Activated CD4-positive, CD25-positive, alpha-beta regulatory T cell treated with anti-CD3 and anti-CD28 coated beads, Interleukin-2, amount 50 U/mL, for 16 hours (primary cell): Measurements from ENCODE around the gene RDH5.

ENCODE experiments used
- DNase-seq: peaks from one replicate; pipeline ENCODE4 v3.0.0-alpha.2; 2020; ENCODE audit warnings: low read depth, low spot score

The RDH5 gene

DNA sequence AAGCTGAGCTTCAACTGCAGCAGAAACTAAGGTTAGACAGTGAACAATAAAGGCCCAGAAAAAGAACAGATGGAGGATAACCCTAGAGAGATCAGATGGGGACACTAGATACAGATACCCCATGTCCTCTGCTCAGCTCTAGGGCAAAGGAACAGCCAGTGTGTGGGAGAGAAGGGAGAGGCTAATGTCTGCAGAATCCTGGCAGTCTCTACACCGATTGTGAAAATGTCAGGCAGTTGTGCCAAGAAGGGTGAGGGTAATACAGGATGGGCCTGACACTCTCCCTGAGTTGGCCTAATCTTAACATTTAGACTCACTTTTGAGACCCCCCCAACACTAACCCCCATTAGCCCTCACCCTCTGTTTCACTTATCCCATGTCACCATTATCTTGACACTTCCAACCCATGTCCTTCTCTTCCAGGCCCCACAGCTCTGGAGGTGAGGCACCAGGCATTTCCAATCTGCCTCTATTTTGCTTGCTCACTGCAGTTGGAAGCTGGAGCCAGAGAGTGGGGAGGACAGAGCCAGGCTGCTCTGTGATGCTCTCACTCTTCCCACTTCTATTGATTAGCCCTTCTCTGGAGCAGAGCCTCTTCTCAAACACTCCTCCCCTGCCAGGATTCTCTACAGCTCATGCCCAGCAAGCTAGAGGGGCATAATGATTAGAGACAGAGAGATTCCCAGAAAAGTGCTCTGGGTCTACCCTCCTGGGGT is 7.3 kb upstream of the RDH5 start:
- no peak for DNase-seq

- DNase-seq: no peak
These were observed 6.5 kb upstream of the RDH5 start for GRCh38 chr12:55713721-55714120.

- no peak for DNase-seq
These were observed 4.9 kb upstream of the RDH5 start for GRCh38 chr12:55715169-55715764.

DNA sequence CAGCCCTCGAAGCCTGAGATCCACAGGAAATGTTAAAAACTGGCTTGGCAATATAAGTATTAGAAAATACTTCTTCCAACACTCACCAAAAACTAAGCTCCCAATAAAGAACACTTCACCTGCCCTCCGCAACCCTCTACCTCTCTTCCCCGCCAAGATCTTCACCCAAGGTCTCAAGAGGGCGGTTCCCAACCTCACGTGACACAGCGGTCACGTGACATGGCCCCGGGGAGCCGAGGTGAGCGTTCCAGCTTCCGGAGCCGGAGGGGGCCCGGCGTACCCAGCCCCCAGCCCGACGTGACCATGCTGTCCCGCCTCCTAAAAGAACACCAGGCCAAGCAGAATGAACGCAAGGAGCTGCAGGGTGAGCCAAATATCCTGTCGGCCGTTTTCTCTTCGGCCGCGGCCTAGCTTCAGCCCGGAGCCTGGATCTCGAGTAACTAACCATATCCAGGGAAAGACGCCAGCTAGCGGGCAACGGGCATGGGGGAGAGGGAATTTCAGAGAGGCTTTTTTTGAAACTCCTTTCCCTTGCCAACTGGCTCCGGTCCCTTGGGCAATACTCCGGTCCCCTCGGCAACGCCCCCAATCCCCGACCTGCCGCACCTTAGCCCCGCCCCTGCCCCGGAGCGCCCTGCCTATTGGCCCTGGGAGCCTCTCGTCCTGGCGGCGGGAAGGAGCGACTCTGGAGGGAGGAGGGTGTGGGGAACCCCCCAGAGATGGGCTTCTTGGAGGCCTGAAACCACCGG is 4.2 kb upstream of the RDH5 start, which contains the start of gene BLOC1S1:
Gene BLOC1S1, plus strand, starts transcription at position 214 of the 749 bp plus-strand sequence. Its CDS starts 6 bp downstream, at position 220.
- peak; percentile 87 for DNase-seq

GRCh38 chr12:55716582-55716957 is 3.6 kb upstream of the RDH5 start:
- no peak for DNase-seq

GRCh38 chr12:55717011-55718007 is 2.9 kb upstream of the RDH5 start:
- DNase-seq: no peak

- no peak for DNase-seq
These were observed 2.2 kb upstream of the RDH5 start for GRCh38 chr12:55718015-55718414.

GRCh38 chr12:55718624-55719275 is 1.4 kb upstream of the RDH5 start:
- no peak for DNase-seq

GRCh38 chr12:55719371-55719770 is 822 bp upstream of the RDH5 start:
- DNase-seq: no peak

DNA sequence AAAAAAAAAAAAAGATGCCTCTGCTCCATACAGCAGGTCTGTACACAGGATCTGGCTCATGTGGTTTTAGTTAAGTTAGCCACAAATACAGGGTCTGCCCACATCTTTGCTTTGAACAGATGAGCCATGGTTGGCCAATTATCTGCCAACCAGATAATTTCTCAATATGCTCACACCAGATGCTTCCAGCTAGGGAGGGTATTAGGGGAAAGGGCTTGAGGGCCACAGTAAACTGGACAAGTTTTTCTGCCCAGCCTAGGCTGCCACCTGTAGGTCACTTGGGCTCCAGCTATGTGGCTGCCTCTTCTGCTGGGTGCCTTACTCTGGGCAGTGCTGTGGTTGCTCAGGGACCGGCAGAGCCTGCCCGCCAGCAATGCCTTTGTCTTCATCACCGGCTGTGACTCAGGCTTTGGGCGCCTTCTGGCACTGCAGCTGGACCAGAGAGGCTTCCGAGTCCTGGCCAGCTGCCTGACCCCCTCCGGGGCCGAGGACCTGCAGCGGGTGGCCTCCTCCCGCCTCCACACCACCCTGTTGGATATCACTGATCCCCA is 776 bp downstream of the RDH5 start:
- DNase-seq: no peak

DNA sequence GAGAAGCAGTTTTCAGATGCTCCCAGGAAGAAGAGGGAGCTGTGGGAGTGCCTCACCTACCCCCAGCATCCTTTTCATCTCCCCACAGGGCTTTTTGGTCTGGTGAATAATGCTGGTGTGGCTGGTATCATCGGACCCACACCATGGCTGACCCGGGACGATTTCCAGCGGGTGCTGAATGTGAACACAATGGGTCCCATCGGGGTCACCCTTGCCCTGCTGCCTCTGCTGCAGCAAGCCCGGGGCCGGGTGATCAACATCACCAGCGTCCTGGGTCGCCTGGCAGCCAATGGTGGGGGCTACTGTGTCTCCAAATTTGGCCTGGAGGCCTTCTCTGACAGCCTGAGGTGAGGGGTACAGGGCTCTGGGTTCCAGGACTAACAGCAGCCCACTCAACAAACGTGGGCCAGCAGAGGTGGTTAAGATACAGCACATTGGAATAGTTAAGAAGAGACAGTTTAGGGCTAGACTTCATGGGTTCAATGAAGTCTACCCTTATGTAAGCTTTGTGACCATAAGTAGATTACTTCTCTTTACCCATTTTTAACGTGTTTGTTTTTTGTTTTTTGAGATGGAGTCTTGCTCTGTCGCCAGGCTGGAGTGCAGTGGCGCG is 1.5 kb downstream of the RDH5 start:
- DNase-seq: no peak

DNA sequence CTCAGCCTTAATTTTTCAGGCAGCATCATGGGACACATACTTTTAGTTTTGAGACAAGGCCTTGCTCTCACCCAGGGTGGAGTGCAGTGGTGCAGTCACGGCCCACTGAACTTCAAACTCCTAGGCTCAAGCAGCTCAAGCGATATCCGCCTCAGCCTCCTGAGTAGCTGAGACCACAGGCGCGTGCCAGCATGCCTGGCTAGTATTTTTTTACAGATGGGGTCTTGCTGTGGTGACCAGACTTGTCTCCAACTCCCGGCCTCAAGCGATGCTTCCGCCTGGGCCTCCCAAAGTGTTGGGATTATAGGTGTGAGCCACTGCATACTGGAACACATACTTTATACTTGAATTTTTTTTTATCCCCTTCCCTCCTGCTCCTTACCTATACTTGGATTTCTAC is 2.8 kb downstream of the RDH5 start:
- no peak for DNase-seq

DNA sequence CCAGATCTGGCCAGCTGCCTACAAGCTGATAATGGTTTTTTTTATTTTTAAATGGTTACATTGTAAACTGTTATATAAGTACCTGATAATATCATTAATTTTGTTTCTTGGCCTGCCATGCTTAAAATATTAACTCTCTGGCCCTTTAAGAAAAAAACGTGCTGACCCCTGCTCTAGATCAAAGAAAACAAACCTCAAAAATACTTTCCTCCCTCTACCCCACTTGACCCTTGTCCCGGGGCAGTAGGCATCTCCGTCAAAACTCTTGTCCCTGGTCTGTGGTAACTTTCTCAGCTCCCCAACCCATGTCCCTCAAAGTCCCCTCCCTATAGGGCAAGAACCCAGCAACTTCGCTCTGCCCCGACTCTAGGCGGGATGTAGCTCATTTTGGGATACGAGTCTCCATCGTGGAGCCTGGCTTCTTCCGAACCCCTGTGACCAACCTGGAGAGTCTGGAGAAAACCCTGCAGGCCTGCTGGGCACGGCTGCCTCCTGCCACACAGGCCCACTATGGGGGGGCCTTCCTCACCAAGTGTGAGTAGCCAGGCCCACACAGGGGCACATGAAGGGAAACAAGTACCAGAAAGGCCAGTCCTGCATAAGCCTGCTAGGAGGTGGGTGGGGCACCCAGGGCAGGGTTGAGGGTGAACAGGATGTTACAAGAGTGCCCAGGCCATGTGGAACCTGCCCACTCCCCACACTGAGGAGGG is 3.5 kb downstream of the RDH5 start:
- no peak for DNase-seq

DNA sequence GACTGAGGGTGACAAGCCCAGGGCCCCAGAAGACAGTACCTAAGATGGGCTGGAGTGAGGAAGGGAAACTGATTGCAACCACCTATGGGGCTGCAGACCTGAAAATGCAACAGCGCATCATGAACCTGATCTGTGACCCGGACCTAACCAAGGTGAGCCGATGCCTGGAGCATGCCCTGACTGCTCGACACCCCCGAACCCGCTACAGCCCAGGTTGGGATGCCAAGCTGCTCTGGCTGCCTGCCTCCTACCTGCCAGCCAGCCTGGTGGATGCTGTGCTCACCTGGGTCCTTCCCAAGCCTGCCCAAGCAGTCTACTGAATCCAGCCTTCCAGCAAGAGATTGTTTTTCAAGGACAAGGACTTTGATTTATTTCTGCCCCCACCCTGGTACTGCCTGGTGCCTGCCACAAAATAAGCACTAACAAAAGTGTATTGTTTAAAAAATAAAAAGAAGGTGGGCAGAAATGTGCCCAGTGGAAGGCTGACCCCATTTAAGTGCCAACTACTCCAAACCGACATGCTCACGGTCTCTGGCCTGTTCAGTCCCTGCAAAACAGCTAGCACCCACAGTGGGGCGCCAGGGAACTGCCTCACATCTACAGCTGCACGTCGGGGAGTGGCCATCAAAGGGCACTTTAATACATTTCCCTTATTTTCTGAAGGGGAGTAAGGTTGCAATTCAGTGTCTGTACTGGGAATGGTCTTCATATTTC is 4.2 kb downstream of the RDH5 start:
- DNase-seq: no peak

DNA sequence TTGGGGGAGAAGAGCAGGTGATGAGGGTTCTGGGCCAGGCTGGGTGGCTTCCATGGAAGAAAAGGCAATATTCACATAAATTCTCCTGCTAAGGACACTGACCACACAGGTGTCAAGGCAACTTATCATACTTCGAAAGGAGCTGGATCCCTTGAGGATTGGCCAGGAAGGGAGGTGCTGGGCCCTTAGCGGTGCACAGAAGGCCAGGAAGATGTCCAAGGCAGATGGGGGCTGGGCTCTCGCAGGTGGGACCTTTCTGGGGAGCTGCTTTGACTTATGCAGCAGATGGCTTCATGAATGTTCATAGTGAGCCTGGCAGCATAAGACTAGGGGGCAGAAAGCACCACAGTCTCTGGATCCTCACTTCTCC is 4.7 kb downstream of the RDH5 start:
- no peak for DNase-seq

GRCh38 chr12:55725556-55725955 is 5.4 kb downstream of the RDH5 start:
- no peak for DNase-seq

DNA sequence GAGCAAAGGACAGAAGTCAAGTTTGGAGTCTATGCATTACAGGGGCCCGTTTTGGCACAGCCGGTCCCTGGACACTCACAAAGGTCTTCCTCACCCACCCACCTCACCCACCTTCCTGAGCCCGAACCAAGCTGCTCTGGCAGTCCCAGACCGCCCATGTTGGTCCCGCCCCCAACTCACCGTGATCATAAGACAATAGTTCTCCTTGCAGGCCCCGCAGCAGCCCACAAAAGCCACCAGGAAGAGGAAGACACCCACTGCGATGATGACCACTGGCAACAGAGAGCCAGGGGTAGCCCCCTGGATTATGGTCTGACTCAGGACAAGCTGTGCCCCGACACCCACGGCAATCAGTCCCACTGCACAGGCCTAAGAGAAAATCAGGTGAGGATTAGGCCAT is 6.8 kb downstream of the RDH5 start:
- no peak for DNase-seq

- DNase-seq: no peak
These were observed 7.5 kb downstream of the RDH5 start for GRCh38 chr12:55727643-55728185.
